ENCODE measurements around the gene PCSK6. TPM values are rescaled to one million over a fixed set of nuclear protein-coding genes. Genes with fewer than 3 reads are reported as not detected.

PCSK6 gene
- total and polyA plus RNA-seq, 7 donors = 8.3 to 32.7 (median 13.3) TPM

DNA sequence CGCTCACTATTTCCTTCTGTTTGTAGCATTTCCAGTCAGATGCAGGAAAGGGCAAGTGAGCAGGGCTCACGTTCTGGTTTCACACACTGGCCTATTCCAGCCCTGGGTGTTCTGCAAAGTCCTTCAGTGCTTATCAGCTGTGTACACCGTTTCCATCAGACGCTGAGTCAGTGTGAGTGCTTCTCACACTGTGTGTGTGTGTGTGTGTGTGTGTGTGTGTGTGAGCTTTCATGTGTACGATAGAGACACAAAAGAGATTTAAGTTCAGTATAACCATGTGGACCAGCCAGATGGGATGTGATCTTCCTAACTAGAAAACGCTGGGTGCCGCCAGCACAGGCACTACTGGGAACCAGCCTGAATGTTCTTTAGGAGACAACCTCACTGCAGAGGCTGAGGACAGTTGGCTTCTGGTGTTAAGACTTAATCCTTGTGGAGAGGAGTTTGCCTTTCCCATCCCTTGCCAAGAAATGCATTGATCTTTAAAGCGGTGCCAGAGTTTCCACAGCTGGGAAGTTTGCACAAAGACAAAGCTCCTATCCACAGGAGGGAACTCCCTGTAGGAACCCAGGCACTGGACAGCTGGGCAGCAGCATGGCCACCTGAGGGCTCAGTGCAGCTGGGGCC is 233.8 kb downstream of the PCSK6 start:
- WGBS, 3 donors = 50 to 56% (median 51%) methylated on average over 8 of the region's 8 CpGs
- Histone ChIP-seq H3K27me3 (ENCODE audit: insufficient read depth in 3 of 3, low read length in 2 of 3) (no peaks in the 10 kb centered on the region), H3K36me3 (ENCODE audit: insufficient read depth in 1 of 2, low read depth in 1 of 2) (no peaks in the 10 kb centered on the region), H3K27ac (no peak overlapping the region), H3K4me1 (peaks cover 6% of the 10 kb centered on the region), H3K4me3 (no peak overlapping the region), H3K9me3 (no peaks in the 10 kb centered on the region)
- intact Hi-C loops (cut with DNase I) = loop anchor here (2.0 to 10.0 kb wide), 3 partner anchors 131 to 331 kb away; no protein-coding TSS in a partner anchor
- DNase-seq (no peak), ATAC-seq (no peak)
- TF ChIP-seq, protein P1, sequence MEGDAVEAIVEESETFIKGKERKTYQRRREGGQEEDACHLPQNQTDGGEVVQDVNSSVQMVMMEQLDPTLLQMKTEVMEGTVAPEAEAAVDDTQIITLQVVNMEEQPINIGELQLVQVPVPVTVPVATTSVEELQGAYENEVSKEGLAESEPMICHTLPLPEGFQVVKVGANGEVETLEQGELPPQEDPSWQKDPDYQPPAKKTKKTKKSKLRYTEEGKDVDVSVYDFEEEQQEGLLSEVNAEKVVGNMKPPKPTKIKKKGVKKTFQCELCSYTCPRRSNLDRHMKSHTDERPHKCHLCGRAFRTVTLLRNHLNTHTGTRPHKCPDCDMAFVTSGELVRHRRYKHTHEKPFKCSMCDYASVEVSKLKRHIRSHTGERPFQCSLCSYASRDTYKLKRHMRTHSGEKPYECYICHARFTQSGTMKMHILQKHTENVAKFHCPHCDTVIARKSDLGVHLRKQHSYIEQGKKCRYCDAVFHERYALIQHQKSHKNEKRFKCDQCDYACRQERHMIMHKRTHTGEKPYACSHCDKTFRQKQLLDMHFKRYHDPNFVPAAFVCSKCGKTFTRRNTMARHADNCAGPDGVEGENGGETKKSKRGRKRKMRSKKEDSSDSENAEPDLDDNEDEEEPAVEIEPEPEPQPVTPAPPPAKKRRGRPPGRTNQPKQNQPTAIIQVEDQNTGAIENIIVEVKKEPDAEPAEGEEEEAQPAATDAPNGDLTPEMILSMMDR (IDR thresholded peaks at IDR 0.05) = no peak

DNA sequence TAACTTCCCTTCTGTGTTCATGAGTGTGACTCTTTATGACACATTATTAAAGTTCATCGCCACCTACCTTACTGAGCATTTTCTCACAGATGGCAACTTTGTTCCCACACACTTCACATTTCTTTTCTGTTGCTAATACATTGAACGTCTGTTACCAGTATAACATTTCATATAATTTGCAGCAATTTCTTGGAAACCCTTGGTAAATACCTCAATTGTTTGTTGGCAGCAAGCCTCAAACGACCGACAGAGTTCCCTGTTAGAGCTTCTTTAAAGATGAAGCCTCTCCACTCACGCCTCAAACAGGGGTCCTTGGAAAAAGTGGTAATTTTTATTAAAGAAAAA is 234.5 kb downstream of the PCSK6 start:
- TF ChIP-seq, protein P1 (IDR thresholded peaks at IDR 0.05) = no peak
- 68 to 72% (median 68%) methylated on average over 5 of the region's 5 CpGs for WGBS, 3 donors

DNA sequence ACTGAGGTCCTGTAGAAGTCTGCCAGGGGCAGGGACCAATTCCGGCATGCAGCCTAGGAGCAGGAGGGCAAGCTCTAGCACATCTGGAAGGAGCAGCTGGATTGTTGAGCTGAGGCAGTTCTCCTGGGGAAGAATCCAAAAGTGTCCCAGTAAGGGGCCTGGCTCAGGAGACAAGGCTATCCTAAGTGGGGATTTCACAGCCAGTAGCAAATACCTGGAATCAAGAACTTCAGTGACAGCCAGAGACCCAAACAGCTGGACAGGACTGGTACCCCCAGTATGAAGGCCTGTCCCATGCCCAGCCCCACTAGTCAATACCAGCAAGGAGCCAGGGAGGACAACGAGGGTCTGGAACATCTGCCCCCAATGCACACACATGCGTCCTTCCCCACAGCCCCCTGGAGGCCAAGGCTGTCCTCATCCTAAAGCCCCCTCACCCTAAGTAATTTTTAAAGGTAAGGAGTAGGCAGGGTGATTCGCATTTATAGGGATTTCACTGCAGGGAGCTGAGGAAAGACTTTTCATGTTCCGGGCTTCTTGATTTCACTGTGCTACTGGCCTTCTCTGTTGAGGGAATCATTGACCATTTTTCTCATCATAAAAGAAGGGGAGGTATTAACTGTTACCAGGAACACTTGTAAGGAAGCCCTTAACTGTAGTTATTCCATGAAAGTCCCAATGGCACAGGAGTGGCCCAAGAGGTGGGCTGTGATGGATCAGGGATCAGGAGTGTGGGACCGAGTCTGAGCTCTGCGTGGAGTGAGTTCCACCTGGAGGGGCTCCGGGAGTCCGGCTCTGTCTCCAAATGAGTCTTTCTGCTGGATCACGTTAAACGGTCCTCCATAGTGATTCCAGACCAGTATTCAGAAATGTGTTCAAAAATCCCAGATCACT is 235.1 kb downstream of the PCSK6 start:
- DNase-seq (no peak), ATAC-seq (no peak)
- H3K4me3 ChIP-seq = no peak overlapping the region
- H3K4me1 ChIP-seq = peaks cover 19% of the 10 kb centered on the region
- H3K36me3 ChIP-seq (ENCODE audit: insufficient read depth in 1 of 2, low read depth in 1 of 2) = no peaks in the 10 kb centered on the region
- TF ChIP-seq, protein P1 (IDR thresholded peaks at IDR 0.05) = no peak
- no peaks in the 10 kb centered on the region for H3K27me3 ChIP-seq (ENCODE audit: insufficient read depth in 3 of 3, low read length in 2 of 3)
- intact Hi-C loops (cut with DNase I) = loop anchor here (1.0 to 10.0 kb wide), 5 partner anchors 67 to 330 kb away; no protein-coding TSS in a partner anchor
- no peak overlapping the region for H3K27ac ChIP-seq
- WGBS, 3 donors = 79 to 82% (median 81%) methylated on average over 11 of the region's 11 CpGs
- H3K9me3 ChIP-seq = no peaks in the 10 kb centered on the region

More for the DNA sequence above, 234.5 kb downstream of the PCSK6 start:
- Histone ChIP-seq H3K27me3 (ENCODE audit: insufficient read depth in 3 of 3, low read length in 2 of 3) (no peaks in the 10 kb centered on the region), H3K36me3 (ENCODE audit: insufficient read depth in 1 of 2, low read depth in 1 of 2) (no peaks in the 10 kb centered on the region), H3K9me3 (no peaks in the 10 kb centered on the region), H3K27ac (no peak overlapping the region), H3K4me3 (no peak overlapping the region), H3K4me1 (peaks cover 13% of the 10 kb centered on the region)
- DNase-seq (no peak), ATAC-seq (no peak)
- intact Hi-C loops (cut with DNase I) = loop anchor here (2.0 to 10.0 kb wide), 3 partner anchors 130 to 330 kb away; no protein-coding TSS in a partner anchor

Other genes with a start within 250 kb of the PCSK6 start
- gene CHSY1, start 237.7 kb downstream of the PCSK6 start, total RNA-seq = 10 to 100 TPM in 2 of 4 donors, 1 to 10 TPM in 2; 6.7 to 11.4 (median 8.5) TPM
- gene CHSY1, start 237.7 kb downstream of the PCSK6 start, polyA plus RNA-seq = 1 to 10 TPM; 2.9 to 5.0 (median 4.4) TPM
- gene SELENOS, start 212.2 kb downstream of the PCSK6 start, total RNA-seq = 10 to 100 TPM; 25.7 to 98.9 (median 50.4) TPM
- 100 to 1,000 TPM; 137 to 201 (median 156) TPM for gene SELENOS, start 212.2 kb downstream of the PCSK6 start, polyA plus RNA-seq
- 10 to 100 TPM; 14.8 to 42.3 (median 28.0) TPM for gene SNRPA1, start 194.5 kb downstream of the PCSK6 start, total RNA-seq
- 100 to 1,000 TPM in 1 of 3 donors, 10 to 100 TPM in 2; 34.9 to 126 (median 73.6) TPM for gene SNRPA1, start 194.5 kb downstream of the PCSK6 start, polyA plus RNA-seq
- 10 to 100 TPM; 34.8 to 46.9 (median 41.3) TPM for gene TM2D3, start 162.7 kb upstream of the PCSK6 start, total RNA-seq
- 10 to 100 TPM; 30.4 to 69.6 (median 59.2) TPM for gene TM2D3, start 162.7 kb upstream of the PCSK6 start, polyA plus RNA-seq
- 10 to 100 TPM; 31.6 to 40.2 (median 35.7) TPM for gene TARS3, start 234.8 kb upstream of the PCSK6 start, total RNA-seq
- gene TARS3, start 234.8 kb upstream of the PCSK6 start, polyA plus RNA-seq = 10 to 100 TPM; 11.1 to 38.0 (median 21.1) TPM